Sigmoid colon (tissue), 7 donors: ENCODE data around the gene KY. TPM values are rescaled to one million over a fixed set of nuclear protein-coding genes. Genes with fewer than 3 reads are reported as not detected.

Experiments
- DNase-seq: peaks from one replicate; pipeline ENCODE4 v3.0.0-alpha.2; 2019
- H3K27ac ChIP-seq, 4 donors: fragments of 200-600 bp; sonication (generic); one replicate each; pipeline ENCODE4 v1.5.1; 2016 to 2019; ENCODE audit warnings: mild to moderate bottlenecking in 1 of 4
- H3K27me3 ChIP-seq, 3 donors: fragments of 200-600 bp; sonication (generic); one replicate each; pipeline ENCODE4 v1.5.1; 2019; ENCODE audit warnings: mild to moderate bottlenecking in 1 of 3
- H3K36me3 ChIP-seq, 4 donors: fragments of 200-600 bp; sonication (generic); one replicate each; pipeline ENCODE4 v1.5.1; 2016 to 2019
- H3K4me1 ChIP-seq, 4 donors: fragments of 200-600 bp; sonication (generic); one replicate each; pipeline ENCODE4 v1.5.1; 2017 to 2019
- H3K4me3 ChIP-seq, 4 donors: fragments of 200-600 bp; sonication (generic); one replicate each; pipeline ENCODE4 v1.5.1; 2017 to 2019; ENCODE audit warnings: mild to moderate bottlenecking in 2 of 4, moderate library complexity in 1 of 4
- H3K9me3 ChIP-seq, 4 donors: fragments of 200-600 bp in 3 of 4; sonication (generic) in 3 of 4; one replicate each; pipeline versions ENCODE4 v1.5.1 to v1.6.1; 2013 to 2019
- EP300 ChIP-seq, 4 donors: sonication (generic); formaldehyde crosslinking; IDR thresholded peaks; one replicate each; pipeline ENCODE4 v1.6.1; 2017; ENCODE audit warnings: antibody characterized with exemption in 4 of 4
- POLR2A ChIP-seq, 2 donors: fragments of 450-650 bp; IDR thresholded peaks; one replicate each; pipeline ENCODE4 v1.6.1; 2016; ENCODE audit warnings: antibody characterized with exemption in 2 of 2, mild to moderate bottlenecking in 2 of 2, moderate library complexity in 2 of 2
- POLR2AphosphoS5 ChIP-seq, 4 donors: sonication (generic); formaldehyde crosslinking; IDR thresholded peaks; one replicate each; pipeline ENCODE4 v1.6.1; 2017; ENCODE audit warnings: antibody characterized with exemption in 4 of 4
- WGBS, 2 donors: extraction: QIAGEN DNeasy Blood & Tissue Kit; methylation state at CpG; one replicate each; pipeline ENCODE4 v1.1.7; 2013; 5-methylcytosine and 5-hydroxymethylcytosine counted together
- intact Hi-C: fragments of 100-400 bp; cut with DNase I; formaldehyde crosslinking; loops from one replicate; pipeline ENCODE4 v1.15.1; 2023
- polyA plus RNA-seq, 3 donors: library from polyadenylated mRNA; stranded (reverse); fragments of 200-250 nt; gene quantifications; one replicate each; pipeline ENCODE4 v1.2.3, GENCODE V29; 2013
- total RNA-seq, 4 donors: library from RNA; depleted of rRNA; stranded (reverse); fragments of >200 nt; gene quantifications; one replicate each; pipeline ENCODE4 v1.1.0, GENCODE V29; 2016
- TF ChIP-seq, protein P1 (sequence below), 4 experiments: fragments of 450-650 bp in 3 of 4; fragments of 200-600 bp in 1 of 4; IDR thresholded peaks; one replicate each; pipeline ENCODE4 v1.5.1; 2016 to 2019; ENCODE audit warnings: antibody characterized with exemption in 4 of 4, mild to moderate bottlenecking in 3 of 4, moderate library complexity in 2 of 4
- donor health status: healthy with polysubstance abuse.
- donor health status: Bipolar disorder and iron deficiency.
- donor health status: healthy.

Gene KY
- total and polyA plus RNA-seq, 7 donors, result 0.13 to 3.9 (median 3.0) TPM; not detected in 2

GRCh38 chr3:134618478-134619300 lies 32.1 kb downstream of the KY start:
- no peak for DNase-seq
- Histone ChIP-seq H3K4me1 (no peaks in the 10 kb centered on the region), H3K27me3 (no peaks in the 10 kb centered on the region), H3K4me3 (no peak overlapping the region), H3K36me3 (peaks cover 0 to 21% (median 0%) of the 10 kb centered on the region in 4 donors), H3K27ac (no peak overlapping the region), H3K9me3 (no peaks in the 10 kb centered on the region)
- intact Hi-C loops, result no loop called here
- TF ChIP-seq, protein P1, sequence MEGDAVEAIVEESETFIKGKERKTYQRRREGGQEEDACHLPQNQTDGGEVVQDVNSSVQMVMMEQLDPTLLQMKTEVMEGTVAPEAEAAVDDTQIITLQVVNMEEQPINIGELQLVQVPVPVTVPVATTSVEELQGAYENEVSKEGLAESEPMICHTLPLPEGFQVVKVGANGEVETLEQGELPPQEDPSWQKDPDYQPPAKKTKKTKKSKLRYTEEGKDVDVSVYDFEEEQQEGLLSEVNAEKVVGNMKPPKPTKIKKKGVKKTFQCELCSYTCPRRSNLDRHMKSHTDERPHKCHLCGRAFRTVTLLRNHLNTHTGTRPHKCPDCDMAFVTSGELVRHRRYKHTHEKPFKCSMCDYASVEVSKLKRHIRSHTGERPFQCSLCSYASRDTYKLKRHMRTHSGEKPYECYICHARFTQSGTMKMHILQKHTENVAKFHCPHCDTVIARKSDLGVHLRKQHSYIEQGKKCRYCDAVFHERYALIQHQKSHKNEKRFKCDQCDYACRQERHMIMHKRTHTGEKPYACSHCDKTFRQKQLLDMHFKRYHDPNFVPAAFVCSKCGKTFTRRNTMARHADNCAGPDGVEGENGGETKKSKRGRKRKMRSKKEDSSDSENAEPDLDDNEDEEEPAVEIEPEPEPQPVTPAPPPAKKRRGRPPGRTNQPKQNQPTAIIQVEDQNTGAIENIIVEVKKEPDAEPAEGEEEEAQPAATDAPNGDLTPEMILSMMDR (IDR thresholded peaks at IDR 0.05), result no peak
- TF ChIP-seq POLR2AphosphoS5 (IDR thresholded peaks at IDR 0.05) (no peak), POLR2A (IDR thresholded peaks at IDR 0.05) (no peak), EP300 (IDR thresholded peaks at IDR 0.05) (no peak)
- WGBS, 2 donors, result 94% methylated on average over 13 of the region's 13 CpGs

DNA sequence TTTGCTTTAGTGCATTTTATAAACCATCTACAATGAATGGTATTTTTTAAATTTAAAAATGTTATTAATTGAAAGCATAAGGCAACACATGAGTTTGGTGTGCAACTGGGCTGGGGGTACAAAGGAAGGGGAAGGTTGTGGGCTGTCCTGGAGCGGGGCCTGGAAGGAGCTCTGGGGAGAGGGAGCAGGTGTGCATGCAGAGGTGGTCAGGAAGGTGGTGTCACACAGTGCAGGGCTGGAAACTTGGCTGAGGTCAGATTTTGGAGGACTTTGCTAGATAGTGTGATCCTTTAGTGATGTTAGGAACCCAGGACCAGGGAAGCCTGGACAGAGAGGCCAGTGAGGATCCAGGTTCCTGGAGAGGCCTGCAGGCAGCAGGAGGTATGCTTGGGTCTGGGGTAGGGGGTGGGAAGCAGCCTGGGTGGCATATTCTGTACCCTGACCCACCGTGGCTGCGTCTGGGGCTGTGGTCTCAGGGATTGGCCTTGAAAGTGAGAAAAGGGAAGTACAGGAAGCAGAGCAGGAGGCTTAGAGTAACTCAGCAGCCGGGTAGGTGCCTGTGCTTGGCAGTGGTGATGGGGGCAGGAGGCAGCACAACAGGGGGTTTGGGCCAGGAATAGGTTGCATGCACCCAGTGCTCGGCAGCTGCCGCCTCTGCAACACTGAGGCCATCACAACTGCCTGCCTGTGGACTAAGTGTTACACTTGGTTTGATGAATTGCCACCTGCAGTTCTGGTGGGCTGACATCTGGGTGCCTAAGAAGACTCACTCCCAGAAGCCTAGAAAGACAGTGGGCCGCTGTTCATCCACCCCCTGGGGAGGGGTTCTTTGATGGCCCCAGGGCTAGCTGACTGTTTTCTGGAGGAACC lies 33.0 kb downstream of the KY start:
- intact Hi-C loops, result no loop called here

GRCh38 chr3:134615743-134616142 lies 35.1 kb downstream of the KY start:
- H3K4me1 ChIP-seq, result no peaks in the 10 kb centered on the region
- intact Hi-C loops, result no loop called here
- WGBS, 2 donors, result 80 to 86% methylated on average over 5 of the region's 5 CpGs
- H3K27ac ChIP-seq, result no peak overlapping the region
- DNase-seq, result no peak
- no peaks in the 10 kb centered on the region for H3K27me3 ChIP-seq
- no peak for TF ChIP-seq EP300 (IDR thresholded peaks at IDR 0.05)
- TF ChIP-seq, protein P1 (IDR thresholded peaks at IDR 0.05), result no peak
- no peak for TF ChIP-seq POLR2AphosphoS5 (IDR thresholded peaks at IDR 0.05)
- no peak for TF ChIP-seq POLR2A (IDR thresholded peaks at IDR 0.05)
- H3K36me3 ChIP-seq, result peaks cover 0 to 21% (median 0%) of the 10 kb centered on the region in 4 donors
- H3K9me3 ChIP-seq, result no peaks in the 10 kb centered on the region
- no peak overlapping the region for H3K4me3 ChIP-seq

More for the DNA sequence above, 33.0 kb downstream of the KY start:
- no peak for DNase-seq
- no peak for TF ChIP-seq POLR2A (IDR thresholded peaks at IDR 0.05)
- TF ChIP-seq EP300 (IDR thresholded peaks at IDR 0.05), result no peak
- TF ChIP-seq, protein P1 (IDR thresholded peaks at IDR 0.05), result no peak
- no peak for TF ChIP-seq POLR2AphosphoS5 (IDR thresholded peaks at IDR 0.05)
- Histone ChIP-seq H3K4me1 (no peaks in the 10 kb centered on the region), H3K4me3 (no peak overlapping the region), H3K27me3 (no peaks in the 10 kb centered on the region), H3K36me3 (peaks cover 0 to 21% (median 0%) of the 10 kb centered on the region in 4 donors), H3K9me3 (no peaks in the 10 kb centered on the region), H3K27ac (no peak overlapping the region)
- WGBS, 2 donors, result 66 to 79% methylated on average over 7 of the region's 7 CpGs

- no peaks in the 10 kb centered on the region for H3K27me3 ChIP-seq
- no peaks in the 10 kb centered on the region for H3K9me3 ChIP-seq
- no peak overlapping the region for H3K27ac ChIP-seq
- TF ChIP-seq POLR2A (IDR thresholded peaks at IDR 0.05), result no peak
- DNase-seq, result no peak
- 86 to 89% methylated on average over 4 of the region's 4 CpGs for WGBS, 2 donors
- intact Hi-C loops, result no loop called here
- H3K4me1 ChIP-seq, result no peaks in the 10 kb centered on the region
- H3K36me3 ChIP-seq, result peaks cover 0 to 13% (median 0%) of the 10 kb centered on the region in 4 donors
- H3K4me3 ChIP-seq, result no peak overlapping the region
Observed at GRCh38 chr3:134614955-134615354, 35.9 kb downstream of the KY start.

- H3K9me3 ChIP-seq, result no peaks in the 10 kb centered on the region
- no peak for DNase-seq
- no peaks in the 10 kb centered on the region for H3K4me1 ChIP-seq
- no peaks in the 10 kb centered on the region for H3K27me3 ChIP-seq
- TF ChIP-seq POLR2A (IDR thresholded peaks at IDR 0.05) (no peak), POLR2AphosphoS5 (IDR thresholded peaks at IDR 0.05) (no peak), EP300 (IDR thresholded peaks at IDR 0.05) (no peak)
- TF ChIP-seq, protein P1 (IDR thresholded peaks at IDR 0.05), result no peak
- WGBS, 2 donors, result 82 to 85% methylated on average over 6 of the region's 6 CpGs
- H3K27ac ChIP-seq, result no peak overlapping the region
- no peak overlapping the region for H3K4me3 ChIP-seq
- intact Hi-C loops, result no loop called here
- H3K36me3 ChIP-seq, result no peaks in the 10 kb centered on the region
Observed at GRCh38 chr3:134613006-134613520, 37.8 kb downstream of the KY start.
